Right lobe of liver (tissue), 4 donors: ENCODE measurements around the gene TNIK.

Experiments
- POLR2A ChIP-seq: fragments of 450-650 bp; IDR thresholded peaks from one replicate; pipeline ENCODE4 v1.6.1; 2017; ENCODE audit warnings: antibody characterized with exemption, mild to moderate bottlenecking
- TF ChIP-seq, protein P1 (sequence below), 4 donors: fragments of 200-600 bp in 3 of 4; fragments of 450-650 bp in 1 of 4; IDR thresholded peaks; one replicate each; pipeline versions ENCODE4 v1.5.1 to v1.8.0; 2016 to 2022; ENCODE audit warnings: antibody characterized with exemption in 4 of 4, mild to moderate bottlenecking in 2 of 4
- donor health status: DM: no; HTN: no; CAD: no.
- donor health status: DM: no; HTN: no; CAD: no.
- donor health status: DM: no; HTN: yes; CAD: no.

DNA sequence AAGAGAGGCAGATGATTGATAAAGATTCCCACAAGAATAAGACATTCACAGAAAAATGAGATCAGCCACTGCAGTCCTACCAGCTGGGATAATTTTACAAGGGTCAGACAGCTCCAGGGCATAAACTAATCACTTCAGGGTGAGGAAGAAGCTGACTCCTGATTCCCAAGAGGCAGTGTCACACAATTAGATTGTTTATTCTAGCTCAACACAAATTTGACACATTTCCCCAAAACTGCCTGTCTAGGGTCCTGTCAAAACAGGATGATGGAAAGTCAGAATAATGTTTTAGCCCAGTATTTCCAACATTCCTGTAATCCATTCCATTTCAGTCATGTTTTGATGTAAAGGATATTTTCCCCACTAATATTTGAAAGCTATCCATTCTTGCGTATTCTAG, 110.8 kb downstream of the TNIK start:
- TF ChIP-seq, protein P1, sequence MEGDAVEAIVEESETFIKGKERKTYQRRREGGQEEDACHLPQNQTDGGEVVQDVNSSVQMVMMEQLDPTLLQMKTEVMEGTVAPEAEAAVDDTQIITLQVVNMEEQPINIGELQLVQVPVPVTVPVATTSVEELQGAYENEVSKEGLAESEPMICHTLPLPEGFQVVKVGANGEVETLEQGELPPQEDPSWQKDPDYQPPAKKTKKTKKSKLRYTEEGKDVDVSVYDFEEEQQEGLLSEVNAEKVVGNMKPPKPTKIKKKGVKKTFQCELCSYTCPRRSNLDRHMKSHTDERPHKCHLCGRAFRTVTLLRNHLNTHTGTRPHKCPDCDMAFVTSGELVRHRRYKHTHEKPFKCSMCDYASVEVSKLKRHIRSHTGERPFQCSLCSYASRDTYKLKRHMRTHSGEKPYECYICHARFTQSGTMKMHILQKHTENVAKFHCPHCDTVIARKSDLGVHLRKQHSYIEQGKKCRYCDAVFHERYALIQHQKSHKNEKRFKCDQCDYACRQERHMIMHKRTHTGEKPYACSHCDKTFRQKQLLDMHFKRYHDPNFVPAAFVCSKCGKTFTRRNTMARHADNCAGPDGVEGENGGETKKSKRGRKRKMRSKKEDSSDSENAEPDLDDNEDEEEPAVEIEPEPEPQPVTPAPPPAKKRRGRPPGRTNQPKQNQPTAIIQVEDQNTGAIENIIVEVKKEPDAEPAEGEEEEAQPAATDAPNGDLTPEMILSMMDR (IDR thresholded peaks at IDR 0.05) = no peak
- TF ChIP-seq POLR2A = no peak
